Cerebellar nuclear complex (tissue), 1 donor: Measurements from ENCODE around the gene C6orf47.

Experiments
- DNase-seq, 2 experiments: peaks; one replicate each; lab custom pipeline; 2025; lab: John Stamatoyannopoulos, UW

C6orf47 gene

GRCh38 chr6:31687860-31688693 is 27.5 kb upstream of the C6orf47 start:
- DNase-seq, result no peak

- DNase-seq, result no peak
These were observed 26.7 kb upstream of the C6orf47 start for GRCh38 chr6:31687321-31687720.

- no peak for DNase-seq
These were observed 25.9 kb upstream of the C6orf47 start for GRCh38 chr6:31686483-31686882.

GRCh38 chr6:31683591-31683990 is 23.0 kb upstream of the C6orf47 start:
- no peak for DNase-seq

GRCh38 chr6:31681135-31681671 is 20.6 kb upstream of the C6orf47 start:
- DNase-seq, result no peak

- peak in 1 of 2 experiments; percentile 72 for DNase-seq
These were observed 19.9 kb upstream of the C6orf47 start, which contains the start of gene LY6G5C for GRCh38 chr6:31680226-31681134. Gene LY6G5C (minus strand): TSS chr6:31681067. CDS start chr6:31680373, 694 bp downstream.

- DNase-seq, result no peak
These were observed 17.4 kb upstream of the C6orf47 start for GRCh38 chr6:31677955-31678354.

GRCh38 chr6:31676904-31677303 is 16.3 kb upstream of the C6orf47 start:
- DNase-seq, result no peak

GRCh38 chr6:31676322-31676903 is 15.8 kb upstream of the C6orf47 start:
- DNase-seq, result no peak

GRCh38 chr6:31669676-31670075 is 9.1 kb upstream of the C6orf47 start, which contains the start of gene LY6G5B:
Gene LY6G5B (plus strand): TSS chr6:31669976. CDS start chr6:31670951, 975 bp downstream.
- DNase-seq, result no peak

- DNase-seq, result no peak
These were observed 5.9 kb upstream of the C6orf47 start for GRCh38 chr6:31666337-31666965.

- DNase-seq, result peak; percentile 95 to 98
These were observed 5.1 kb upstream of the C6orf47 start, which contains the start of gene CSNK2B for GRCh38 chr6:31665501-31666336. Gene CSNK2B (plus strand): TSS chr6:31666080. CDS start chr6:31666832, 752 bp downstream.

GRCh38 chr6:31664790-31665500 is 4.4 kb upstream of the C6orf47 start, which contains the start of gene GPANK1:
Gene GPANK1 (minus strand): TSS chr6:31664997. CDS start chr6:31664478, 519 bp downstream.
- DNase-seq, result peak; percentile 61 to 88

GRCh38 chr6:31663961-31664789 is 3.6 kb upstream of the C6orf47 start:
- DNase-seq, result no peak

- DNase-seq, result no peak
These were observed 2.8 kb upstream of the C6orf47 start for GRCh38 chr6:31663126-31663960.

- no peak for DNase-seq
These were observed 1.6 kb upstream of the C6orf47 start for GRCh38 chr6:31662124-31662723.
